HG02981 (cell line): ENCODE measurements around the gene PROM1.
A peak's percentile ranks its signal among the peaks of the same experiment; 100 is the strongest.

ENCODE experiments used
- ATAC-seq: cut with Tn5 transposase; IDR thresholded peaks from one replicate; pipeline ENCODE4 v1.9.1; 2021; ENCODE audit warnings: mild to moderate bottlenecking, moderate library complexity; ENCODE audit not compliant: unreplicated experiment

PROM1 gene

DNA sequence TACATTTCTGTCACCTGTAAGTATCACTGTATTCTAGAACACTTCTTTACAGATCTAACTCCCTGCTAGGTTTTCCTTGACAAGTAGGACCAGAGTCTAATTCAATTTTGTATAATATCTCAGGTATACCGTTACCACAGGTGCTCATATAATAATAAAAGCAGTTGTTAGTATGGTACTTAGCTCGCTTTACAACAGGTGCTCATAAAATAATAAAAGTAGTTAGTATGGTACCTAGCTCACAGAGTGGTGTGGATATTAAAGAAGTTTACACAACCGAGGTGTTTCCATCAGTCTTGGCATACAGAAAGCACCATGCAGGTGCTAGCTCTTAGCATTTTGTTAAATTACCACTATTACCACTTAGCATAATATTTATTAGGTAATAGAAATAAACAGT lies 88.0 kb downstream of the PROM1 start:
- ATAC-seq, result no peak

DNA sequence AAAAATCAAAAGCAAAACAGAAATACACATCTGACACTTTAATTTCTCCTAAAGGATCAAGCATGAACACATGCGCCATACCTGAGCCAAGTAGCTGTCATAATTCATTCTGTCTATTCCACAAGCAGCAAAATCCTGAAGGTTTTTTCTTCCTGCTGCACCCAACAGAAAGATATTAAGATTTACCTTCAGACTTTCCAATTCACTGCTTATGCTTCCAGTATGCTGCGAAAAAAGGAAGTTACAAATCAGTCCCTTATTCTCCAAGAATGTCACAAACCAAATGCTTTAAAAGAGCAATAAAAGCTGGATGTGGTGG lies 91.7 kb downstream of the PROM1 start:
- no peak for ATAC-seq

DNA sequence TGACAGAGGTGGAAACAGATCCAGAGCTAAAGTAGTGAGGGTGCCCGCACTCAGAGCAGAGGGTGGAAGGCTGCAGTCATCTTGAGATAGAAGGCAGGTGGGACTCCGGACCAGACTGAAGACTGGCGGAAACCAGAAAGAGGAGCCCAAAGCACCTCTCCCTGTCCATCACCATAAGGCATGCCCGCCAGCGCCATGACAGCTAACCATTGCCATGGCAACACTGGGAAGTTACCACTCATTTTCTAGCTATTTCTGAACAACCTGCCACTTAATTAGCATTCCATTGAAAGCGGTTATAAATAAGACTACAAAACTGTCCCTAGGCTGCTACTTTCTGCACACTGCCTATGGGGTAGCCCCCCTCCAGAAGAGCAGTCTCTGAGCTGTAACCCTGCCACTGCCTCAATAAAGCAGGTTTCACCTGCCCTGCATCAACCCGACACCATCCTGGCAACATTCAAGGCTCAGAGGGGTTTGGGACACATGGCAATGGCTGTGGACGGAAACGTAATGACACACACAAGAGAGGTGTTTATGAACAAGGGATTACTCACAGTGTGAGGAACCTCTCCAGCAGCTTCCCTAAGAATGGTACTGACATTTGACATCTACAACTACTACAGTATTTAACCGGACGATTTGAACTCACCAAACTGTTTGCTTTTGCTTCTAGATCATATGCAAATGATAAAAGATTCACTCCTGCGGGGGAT lies 93.1 kb downstream of the PROM1 start:
- ATAC-seq, result no peak

DNA sequence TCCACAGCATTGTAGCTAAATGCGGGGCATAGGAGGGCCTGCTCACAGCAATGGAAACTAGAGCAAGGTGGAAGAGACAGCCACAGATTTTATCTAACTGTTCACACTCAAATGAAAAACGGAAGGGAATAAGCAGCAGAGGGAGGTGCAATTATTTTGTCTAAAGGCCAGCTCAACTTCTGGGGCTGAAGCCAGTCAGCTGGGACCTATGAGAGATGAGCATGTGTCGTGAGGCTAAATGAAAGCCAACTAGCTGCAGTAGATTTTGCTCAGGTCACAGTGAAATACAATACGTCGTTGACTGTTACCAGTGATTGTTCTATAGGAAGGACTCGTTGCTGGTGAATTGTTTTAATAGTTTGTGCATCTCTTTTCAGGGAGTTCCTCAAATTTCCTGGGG lies 94.4 kb downstream of the PROM1 start:
- no peak for ATAC-seq

DNA sequence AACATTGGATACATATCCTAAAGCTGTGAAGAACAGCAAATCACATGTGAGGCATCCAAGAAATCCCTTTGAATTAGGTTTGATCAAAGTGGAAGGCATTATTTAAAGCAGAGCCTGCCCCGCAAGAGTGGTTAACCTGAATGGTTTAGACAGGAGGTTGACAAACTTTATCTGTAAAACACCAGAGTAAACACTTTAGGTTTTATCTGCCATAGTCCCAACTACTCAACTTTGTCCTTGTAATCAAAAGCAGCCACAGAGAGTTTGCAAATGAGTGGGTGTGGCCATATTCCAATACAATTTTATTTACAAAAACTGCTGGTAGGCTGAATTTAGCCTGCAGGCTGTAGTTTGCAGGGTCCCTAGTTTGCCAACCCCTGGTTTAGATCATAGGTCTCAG lies 95.6 kb downstream of the PROM1 start:
- no peak for ATAC-seq

DNA sequence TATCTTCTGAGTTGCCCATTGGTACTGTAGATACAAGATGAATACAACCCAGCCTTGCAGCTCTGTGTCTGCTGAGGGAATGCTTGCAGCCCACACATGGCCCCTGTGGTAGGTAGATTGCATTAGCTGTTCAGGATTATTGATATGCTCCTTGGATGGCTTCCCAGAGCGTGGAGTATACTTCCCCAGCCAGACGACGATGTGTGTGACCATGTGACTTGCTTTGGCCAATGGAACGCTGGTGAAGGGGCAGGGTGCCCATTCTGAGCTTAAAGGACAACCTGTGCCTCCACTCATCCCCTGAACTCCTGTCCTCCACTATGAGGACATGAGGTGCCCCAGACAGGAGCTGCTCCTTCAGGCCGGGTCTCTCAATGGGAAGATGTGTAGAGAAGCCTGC lies 96.9 kb downstream of the PROM1 start:
- no peak for ATAC-seq

DNA sequence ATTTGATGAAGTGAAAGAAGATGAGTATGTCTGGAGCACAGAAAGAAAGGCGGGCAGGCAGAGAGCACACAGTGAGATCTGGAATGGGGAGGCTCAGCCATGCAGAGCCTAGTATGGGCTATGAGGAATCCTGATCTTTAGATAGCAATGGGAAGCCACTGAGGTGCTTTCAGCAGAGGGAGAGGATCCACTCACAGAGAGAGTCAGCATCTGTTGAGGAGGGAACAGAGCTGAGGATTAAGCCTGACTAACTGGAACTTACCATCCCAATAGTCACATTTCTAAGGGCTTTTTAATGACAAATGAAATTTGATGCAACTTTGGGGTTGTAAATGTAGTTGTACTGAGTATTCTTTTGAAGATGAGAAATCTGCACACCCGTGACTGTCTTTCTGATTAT lies 100.2 kb downstream of the PROM1 start:
- ATAC-seq, result no peak

DNA sequence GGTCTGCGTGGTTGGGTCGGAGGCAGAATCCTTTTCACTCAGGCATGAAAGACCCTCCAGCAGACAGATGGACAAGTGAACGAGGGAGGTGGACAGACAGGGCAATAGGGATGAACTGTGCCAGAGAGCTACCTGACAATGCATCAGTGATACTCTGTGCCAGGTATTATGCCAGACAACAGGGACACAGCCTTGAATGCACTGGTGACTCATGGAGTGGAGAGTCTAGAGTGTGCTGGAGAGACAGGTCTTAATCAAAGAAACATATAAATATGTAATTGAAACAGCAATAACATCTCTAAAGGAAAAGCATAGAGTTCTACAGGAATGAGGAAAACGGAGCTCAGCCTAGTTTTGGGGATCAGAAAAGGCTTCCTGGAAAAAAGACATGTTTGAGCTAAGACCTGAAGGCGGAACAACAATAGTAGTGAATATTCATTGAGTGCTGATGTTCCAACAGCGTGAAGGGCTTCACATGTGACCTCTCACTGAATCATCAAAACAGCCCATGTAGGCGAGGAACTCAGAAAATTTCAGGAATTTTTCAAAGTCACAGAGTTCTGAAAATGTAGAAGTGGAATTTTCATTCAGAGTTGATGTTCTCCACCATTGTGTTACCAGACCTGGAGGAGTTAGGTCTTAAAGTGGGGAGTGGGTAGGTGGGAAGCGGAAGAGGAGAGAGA lies 100.8 kb downstream of the PROM1 start:
- no peak for ATAC-seq

DNA sequence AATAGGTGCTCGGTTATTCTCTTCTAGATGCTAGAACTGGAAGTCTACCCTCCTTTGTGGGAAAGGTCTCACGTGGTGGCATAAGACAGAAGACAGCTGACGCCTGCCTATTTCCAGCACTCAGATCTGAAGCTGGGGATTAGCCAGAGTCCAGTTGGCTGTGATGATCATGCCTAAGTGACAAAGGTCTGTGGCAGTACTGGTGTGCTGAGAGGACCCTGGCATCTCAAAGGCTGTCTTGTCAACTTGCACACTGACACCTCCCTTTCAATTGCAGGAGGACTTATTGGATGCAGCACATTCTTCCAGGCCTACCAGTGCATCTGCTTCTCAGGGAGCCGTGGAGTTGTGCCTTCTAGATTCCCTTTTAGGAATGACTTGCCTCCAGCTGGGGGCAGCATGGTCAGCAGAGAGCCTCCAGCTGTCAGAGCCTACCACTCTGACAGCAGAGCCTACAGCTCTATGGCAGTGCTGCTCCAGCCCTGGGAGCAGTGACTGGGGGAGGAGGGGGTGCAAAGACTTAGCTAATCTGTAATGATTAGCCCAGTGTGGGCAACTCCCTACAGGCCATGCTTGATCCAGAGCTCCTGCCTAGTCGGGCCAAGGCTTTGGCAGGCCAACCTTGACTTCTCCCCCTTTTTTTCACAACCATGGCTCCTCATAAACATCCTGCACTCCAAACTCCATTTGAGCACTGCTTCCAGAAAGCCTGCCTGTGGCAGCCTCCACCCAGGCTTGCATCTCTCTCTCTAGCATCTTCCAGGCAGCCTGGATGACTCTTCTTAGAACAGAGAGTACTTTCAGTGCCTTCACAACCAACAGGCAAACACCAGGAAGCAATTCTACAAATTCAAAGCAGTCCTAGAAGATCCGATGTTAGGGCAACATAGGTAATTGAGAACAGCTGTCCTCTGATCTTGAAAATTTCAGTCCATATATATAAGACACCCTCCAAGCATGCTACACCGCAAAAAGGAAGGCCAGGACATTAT lies 107.1 kb downstream of the PROM1 start:
- ATAC-seq, result no peak

DNA sequence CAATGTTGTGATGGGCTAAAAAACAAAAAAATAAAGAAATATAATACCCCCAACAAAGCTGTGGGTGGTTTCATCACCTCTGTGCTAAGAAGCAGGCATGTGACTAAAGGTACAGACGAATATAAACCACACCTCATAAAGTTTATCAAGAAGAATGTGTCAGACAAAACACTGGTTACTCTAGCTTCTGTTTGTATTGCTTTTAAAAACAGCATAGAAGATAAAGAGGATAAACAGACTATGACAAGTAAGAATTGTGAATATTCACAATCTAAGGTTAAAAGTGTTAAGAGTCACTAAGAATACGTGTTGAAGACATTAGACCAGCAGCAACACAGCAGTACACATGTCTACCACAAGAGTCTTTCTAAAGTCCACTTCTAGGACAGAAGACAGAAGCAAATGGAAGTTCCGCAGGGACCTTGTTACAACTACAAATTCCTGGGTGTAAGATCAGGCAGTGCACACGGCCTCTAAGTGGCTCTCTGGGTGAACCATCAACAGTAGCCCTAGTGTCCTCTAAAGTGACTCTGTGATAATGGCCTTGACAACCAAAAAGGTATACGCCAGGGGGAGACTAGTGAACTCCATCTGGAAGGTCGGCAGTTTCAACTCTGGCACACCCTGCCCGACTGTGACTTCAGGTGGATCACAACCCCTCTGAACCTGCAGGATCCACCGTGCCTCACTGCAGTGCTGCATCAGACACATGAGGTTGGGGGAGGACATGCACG lies 112.6 kb downstream of the PROM1 start:
- no peak for ATAC-seq

DNA sequence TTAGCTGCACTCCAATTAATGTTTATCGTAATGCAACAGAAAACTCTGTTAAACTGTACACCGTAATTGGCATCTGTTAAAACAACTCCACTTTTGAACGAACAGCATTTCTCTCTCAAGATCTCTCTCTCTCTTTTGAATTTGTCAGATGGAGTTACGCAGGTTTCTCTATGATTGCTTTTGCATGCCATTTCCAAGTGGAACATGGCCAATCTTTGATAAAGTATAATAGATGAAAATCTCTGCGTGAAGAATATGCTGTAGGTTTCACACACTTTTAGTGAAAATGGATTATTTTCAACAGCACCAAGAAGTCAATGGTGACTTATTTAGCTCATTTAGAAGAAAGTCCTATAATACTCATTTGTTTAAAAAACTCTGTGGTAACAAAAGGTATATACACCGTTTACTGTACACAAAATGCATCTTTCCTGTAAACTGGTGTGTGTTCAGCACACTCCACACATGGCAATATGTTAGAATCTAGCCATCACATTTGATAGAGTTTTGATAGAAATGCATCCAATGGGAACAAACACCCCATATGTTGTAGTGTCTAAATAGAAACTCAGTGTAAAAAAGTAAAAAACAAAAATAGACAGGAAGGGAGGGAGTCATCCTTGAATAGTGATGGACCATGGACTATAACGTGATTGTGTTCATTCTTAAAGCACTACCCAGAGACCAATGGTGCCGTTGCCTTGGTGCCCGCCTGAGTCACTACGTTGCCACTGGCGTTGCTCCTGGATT lies 115.1 kb downstream of the PROM1 start:
- no peak for ATAC-seq

DNA sequence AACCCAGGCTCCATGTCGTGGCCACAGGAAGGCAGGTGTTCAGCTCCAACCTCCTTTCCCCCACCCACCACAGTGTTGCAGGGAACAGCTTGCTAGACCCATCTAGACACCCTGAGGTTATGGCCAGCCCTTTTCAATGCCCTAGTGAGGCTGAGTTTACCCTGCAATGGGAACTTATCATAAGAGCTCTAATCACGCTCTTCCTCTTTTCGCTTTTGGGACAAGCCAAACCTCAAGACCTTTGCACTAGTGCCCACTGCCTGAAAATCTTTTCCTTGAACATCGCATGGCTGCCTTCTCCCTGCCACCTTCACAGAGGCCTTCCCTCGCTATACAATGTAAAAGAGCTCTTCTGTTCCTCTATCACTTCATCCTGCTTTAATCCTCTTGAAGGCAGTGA lies 118.5 kb downstream of the PROM1 start:
- no peak for ATAC-seq

DNA sequence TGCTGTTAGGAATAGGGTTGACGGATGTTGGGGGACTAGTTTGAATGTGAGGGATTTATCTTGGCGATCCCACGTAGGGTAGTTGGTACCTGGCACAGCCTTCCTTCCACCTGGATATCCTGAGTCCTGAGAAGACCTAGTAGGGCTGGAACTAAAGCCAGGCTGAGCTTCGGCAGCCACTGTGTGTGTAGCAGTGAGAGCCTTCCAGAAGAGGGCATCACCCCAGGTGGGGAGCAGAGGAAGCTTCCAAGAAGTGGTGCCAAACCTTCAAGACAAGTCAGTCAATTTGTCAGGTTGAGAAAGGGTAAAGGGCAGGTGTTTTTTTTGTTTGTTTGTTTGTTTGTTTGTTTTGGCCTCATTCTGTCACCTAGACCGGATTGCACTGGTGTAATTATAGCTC lies 119.7 kb downstream of the PROM1 start:
- ATAC-seq, result no peak

DNA sequence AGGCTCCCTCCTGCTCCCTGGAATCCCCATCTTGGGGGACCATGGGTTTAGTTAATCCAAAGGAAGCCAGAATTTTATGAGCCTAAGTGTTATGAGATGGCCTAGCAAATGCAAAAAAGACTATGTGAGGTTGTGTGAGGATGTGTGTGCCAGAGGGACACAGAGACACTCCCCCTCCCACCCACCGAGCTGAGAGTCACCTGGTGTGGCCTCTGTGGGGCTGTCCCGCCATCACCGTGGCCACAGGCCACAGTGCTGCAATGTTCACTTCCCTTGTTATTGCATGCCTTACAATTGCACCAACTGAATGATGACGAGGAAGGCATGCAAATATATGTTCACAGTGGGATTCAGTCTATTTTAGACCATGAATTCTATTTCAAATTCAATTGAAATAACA lies 120.2 kb downstream of the PROM1 start:
- peak; percentile 82 for ATAC-seq

DNA sequence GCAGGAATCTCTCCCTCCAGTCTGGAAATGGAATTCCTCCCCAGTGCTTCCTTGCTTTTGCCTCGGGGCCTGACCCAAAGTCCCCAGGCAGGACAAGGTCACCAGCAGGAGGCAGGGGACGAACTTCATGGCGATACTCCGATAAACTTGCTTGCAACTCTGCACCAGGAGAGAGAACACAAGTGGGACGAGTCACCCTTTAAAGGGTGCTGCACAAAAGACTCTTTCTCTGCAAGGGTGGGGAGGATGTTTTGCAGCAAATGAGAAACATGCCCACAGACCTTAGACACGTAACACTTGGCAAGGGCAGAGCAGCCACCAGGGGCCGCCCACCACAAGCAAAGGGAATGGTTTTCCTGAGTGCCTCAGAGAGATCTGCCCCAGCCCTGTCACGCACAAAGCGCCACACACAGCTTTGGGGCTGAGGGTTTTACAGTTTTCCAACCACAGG lies 120.8 kb downstream of the PROM1 start, which contains the start of gene FGFBP2:
TSS of gene FGFBP2 (minus strand) at position 175 of the 451 bp plus-strand sequence. CDS start at position 129, 46 bp downstream.
- ATAC-seq, result no peak

DNA sequence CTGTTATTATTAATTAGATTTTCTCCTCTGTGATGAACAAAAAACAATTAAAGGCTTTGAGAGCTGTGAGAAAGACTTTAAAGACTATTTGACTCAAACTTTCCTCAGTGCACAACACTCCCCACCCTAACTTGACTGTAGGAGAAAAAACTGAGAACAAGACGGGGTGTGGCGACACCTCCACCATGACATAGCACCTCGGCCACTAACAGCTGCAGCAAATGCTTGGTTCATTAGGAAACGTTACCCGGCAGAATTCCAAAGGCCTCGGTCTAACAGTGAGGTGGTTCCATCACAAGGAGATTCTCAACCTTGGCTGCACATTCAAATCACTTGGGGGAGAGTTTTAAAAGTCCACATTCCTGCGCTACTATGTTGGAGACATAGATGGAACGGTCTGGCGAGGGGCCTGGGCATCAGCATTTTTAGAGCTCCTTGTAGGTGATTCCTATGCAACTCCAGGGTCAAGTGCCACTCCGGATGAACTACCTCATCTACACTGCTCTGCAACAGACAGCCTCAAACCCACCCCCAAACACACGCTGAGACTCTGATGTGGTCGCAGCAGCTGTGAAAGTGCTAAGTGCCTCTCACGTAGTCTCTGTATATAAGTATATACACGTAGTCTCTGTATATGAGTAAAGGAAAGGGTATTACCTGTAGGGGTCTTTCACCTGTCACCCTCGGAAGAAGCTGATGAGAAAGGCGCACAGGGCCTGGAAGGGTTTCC lies 121.9 kb downstream of the PROM1 start:
- ATAC-seq, result no peak

DNA sequence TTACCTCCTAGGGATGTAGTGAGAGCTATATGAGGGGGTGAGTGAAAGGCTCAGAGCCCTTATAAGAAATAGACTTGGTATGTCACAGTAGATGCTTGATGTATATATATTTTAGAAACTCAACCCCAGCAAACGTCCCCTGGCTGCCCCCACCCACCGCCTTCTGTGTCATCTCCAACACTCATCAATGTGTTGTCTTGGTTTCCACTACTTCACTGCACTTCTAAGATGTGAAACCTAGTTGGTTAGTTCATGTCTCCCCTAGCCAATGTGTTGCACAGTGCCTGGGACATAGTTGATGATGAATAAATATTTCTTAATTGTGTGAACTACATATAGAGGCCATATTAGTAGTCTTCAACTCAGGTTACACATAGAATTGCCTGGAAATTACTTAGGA lies 125.3 kb downstream of the PROM1 start:
- no peak for ATAC-seq

DNA sequence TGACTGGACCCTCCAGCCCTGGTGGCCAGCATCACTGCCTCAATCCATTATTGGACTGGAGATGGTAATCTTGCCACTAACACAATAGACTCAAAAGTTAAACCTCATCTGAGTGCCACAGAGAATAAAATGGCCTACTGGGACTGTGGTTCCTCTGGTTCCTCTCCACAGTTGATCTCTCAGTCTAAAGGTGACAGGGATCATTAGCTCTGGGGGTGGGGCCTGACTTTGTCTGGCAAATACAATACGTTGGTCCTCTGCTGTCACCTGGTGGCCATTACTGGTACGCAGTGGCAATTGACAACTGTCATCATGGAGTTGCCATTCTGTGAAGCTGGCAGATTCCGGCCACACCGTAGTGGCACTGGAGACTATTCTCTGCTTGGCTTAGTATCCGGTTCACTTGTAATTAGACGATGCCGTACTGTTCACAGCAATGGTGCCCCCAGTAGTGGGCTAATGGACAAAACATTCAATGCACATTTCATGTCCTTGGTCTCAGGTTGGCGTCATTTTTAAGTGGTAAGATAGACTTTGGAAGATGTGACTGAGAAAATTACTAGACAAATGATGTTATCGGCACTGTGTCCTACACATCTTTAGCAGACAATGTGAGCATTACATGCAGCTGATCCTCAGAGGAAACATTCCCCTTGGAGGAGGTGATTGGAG lies 127.5 kb downstream of the PROM1 start:
- ATAC-seq, result peak; percentile 93

DNA sequence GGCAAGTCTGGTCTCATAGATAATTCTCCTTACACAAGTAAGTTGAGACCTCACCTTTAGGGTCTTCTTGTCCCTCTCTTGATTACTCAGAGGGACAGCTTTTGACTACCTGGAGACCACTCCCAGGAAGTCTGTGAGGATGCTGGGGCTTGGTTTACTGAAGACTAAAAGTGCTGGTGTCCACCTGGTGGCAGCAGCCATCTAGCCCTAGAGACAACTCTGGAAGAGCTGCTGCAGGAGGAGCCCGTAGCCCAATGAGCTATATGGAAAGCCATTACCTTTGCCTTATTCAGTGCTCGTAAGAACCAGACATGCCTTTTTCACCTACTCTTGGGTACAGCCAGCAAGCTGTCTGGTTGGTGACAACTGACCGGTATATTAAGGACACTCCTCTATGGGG lies 128.2 kb downstream of the PROM1 start:
- no peak for ATAC-seq
